RWPE2 (cell line): ENCODE data around the gene CHMP6.

Experiments
- ATAC-seq: fragments of 200-7000 bp; cut with Tn5 transposase; 3 replicates; pipeline ENCODE4 v1.9.1; 2021; ENCODE audit warnings: low read depth
- DNase-seq: peaks from one replicate; pipeline ENCODE4 v3.0.0-alpha.2; 2020; ENCODE audit warnings: low spot score
- H3K27ac ChIP-seq: fragments of 450-650 bp; 2 replicates; pipeline ENCODE4 v1.5.1; 2017; ENCODE audit warnings: mild to moderate bottlenecking; ENCODE audit not compliant: poor library complexity, severe bottlenecking
- H3K27me3 ChIP-seq: fragments of 250-450 bp; sonication (Bioruptor Pico); 2 replicates; pipeline ENCODE4 v1.5.1; 2021; ENCODE audit warnings: mild to moderate bottlenecking, moderate library complexity; ENCODE audit not compliant: insufficient read depth, poor library complexity, severe bottlenecking
- H3K36me3 ChIP-seq: fragments of 250-450 bp; sonication (Bioruptor Pico); 2 replicates; pipeline ENCODE4 v1.5.1; 2020; ENCODE audit warnings: low read depth, mild to moderate bottlenecking, moderate library complexity
- H3K4me1 ChIP-seq: fragments of 250-450 bp; sonication (Bioruptor Pico); 2 replicates; pipeline ENCODE4 v1.5.1; 2021; ENCODE audit warnings: mild to moderate bottlenecking, moderate library complexity; ENCODE audit not compliant: insufficient read depth, poor library complexity, severe bottlenecking
- H3K4me3 ChIP-seq: fragments of 250-450 bp; sonication (Bioruptor Pico); 2 replicates; pipeline ENCODE4 v1.5.1; 2021; ENCODE audit warnings: mild to moderate bottlenecking, moderate library complexity; ENCODE audit not compliant: severe bottlenecking
- H3K9me3 ChIP-seq: fragments of 250-450 bp; sonication (Bioruptor Pico); 2 replicates; pipeline ENCODE4 v1.5.1; 2021; ENCODE audit warnings: mild to moderate bottlenecking, moderate library complexity; ENCODE audit not compliant: severe bottlenecking
- TF ChIP-seq, protein P1 (sequence below): fragments of 450-650 bp; IDR thresholded peaks from one replicate; pipeline ENCODE4 v1.5.1; 2017; ENCODE audit warnings: mild to moderate bottlenecking, moderate library complexity; ENCODE audit not compliant: poor library complexity, severe bottlenecking

The CHMP6 gene

DNA sequence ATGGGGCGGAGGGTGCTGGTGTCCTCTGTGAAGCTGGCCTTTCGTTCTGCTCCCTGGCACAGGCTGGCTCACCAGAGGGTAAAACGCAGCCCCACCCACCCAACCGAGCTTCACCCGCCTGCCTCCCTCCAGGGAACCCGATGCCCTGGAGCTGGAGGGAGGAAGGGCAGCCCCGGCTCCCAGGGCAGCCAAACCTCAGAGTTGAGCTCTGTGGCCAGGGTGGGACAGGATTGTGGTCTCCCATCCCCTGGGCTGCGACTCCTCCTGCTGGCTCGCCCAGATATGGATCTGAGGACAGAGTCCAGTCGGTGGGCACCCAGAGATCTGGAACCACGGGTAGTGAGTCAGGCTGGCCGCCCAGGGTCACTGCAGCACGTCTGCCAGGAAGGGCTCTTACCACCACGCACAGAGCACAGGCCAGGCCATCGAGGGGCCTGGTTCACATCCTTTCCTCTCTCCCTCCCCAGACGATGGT is 42.6 kb upstream of the CHMP6 start:
- TF ChIP-seq, protein P1, sequence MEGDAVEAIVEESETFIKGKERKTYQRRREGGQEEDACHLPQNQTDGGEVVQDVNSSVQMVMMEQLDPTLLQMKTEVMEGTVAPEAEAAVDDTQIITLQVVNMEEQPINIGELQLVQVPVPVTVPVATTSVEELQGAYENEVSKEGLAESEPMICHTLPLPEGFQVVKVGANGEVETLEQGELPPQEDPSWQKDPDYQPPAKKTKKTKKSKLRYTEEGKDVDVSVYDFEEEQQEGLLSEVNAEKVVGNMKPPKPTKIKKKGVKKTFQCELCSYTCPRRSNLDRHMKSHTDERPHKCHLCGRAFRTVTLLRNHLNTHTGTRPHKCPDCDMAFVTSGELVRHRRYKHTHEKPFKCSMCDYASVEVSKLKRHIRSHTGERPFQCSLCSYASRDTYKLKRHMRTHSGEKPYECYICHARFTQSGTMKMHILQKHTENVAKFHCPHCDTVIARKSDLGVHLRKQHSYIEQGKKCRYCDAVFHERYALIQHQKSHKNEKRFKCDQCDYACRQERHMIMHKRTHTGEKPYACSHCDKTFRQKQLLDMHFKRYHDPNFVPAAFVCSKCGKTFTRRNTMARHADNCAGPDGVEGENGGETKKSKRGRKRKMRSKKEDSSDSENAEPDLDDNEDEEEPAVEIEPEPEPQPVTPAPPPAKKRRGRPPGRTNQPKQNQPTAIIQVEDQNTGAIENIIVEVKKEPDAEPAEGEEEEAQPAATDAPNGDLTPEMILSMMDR: no peak
- no peak overlapping the region for H3K4me3 ChIP-seq
- H3K27me3 ChIP-seq: no peaks in the 10 kb centered on the region
- 0 out of 3 replicates have a peak, but pooled peaks have one; percentile 11 for ATAC-seq
- DNase-seq: no peak
- peaks cover 19% of the 10 kb centered on the region for H3K36me3 ChIP-seq
- H3K9me3 ChIP-seq: no peaks in the 10 kb centered on the region
- H3K4me1 ChIP-seq: no peaks in the 10 kb centered on the region
- H3K27ac ChIP-seq: no peak overlapping the region

DNA sequence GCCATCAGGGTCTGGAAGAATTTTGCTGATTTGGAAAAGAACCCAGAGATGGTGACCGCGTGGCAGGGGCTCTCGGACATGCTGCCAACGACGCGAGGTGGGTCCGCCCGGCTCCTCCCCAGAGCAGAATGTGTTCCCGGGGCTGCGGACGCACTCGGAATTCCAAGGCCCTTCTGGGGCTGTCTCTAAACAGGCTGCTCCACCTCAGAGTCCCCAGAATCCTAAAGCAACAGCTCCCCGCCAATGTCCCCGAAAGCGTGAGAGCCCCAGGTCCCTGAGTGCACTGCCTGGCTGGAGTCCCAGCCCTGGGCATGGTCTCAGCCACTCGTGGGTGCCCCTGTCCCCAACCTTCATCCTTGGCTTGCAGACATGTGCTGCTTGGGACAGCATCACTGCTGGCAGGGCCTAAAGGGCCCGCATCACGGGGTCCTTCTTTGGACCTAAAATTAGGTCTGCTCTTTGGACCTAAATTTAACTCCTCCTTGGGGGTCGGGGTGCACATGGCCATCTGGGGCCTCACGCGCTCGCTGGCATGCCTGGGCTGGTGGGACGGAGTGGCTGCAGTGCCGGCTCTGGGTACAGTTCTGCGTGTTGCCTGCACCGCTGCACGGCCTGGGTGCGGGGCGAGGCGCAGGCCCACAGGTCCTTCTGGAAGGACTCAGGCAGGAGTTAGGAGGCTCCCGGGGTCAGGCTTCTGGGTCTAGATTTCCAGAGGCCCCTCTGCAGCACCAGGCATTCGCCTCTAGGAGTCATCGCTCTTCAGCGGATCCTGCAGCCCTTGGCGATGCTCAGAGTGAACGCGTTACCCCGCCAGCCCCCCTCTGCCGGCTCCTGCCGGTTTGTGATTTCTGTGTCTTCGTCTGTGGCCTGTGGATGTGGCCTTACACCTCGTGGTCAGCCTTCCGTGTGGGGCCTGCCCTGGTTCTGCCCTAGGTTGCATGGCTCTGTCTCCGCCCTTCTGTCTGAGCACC is 41.9 kb upstream of the CHMP6 start:
- H3K9me3 ChIP-seq: no peaks in the 10 kb centered on the region
- ATAC-seq: no peak
- H3K4me1 ChIP-seq: no peaks in the 10 kb centered on the region
- TF ChIP-seq, protein P1: no peak
- H3K4me3 ChIP-seq: no peak overlapping the region
- H3K27ac ChIP-seq: no peak overlapping the region
- DNase-seq: no peak
- no peaks in the 10 kb centered on the region for H3K27me3 ChIP-seq
- peaks cover 19% of the 10 kb centered on the region for H3K36me3 ChIP-seq

DNA sequence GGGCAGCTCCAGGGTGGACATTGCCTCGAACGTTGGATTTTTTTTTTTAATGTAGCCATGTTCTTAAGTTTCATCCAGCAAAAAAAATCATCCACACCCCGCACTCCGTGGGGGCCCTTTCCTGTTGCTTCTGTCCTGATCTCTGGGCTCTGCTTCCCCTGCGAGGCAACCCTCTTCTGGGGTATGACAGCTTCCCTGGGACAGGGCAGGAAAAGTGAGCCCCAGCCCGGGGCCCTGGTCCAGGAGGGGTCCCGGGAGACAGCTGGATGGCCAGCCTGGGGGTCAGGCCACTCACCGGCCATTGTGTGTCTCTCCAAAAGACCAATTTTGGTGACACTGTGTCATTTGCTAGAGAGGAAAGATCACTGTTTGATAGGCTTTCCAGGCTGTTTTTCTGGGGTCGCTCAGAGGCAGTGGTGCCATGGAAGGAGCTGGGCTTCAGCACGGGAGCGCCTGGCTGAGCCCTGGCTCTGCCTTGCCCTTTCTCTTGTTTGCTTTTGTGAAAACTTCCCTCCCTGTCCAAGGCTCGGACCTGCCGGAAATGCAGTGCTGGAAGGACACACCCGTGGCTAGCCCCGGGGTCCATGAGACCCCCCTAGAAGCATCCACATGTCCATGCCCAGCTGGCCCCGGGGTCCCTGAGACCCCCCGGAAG is 41.0 kb upstream of the CHMP6 start:
- Histone ChIP-seq H3K27me3 (no peaks in the 10 kb centered on the region), H3K9me3 (no peaks in the 10 kb centered on the region), H3K27ac (no peak overlapping the region), H3K4me3 (no peak overlapping the region), H3K4me1 (no peaks in the 10 kb centered on the region), H3K36me3 (peaks cover 18% of the 10 kb centered on the region)
- ATAC-seq: no peak
- no peak for DNase-seq
- TF ChIP-seq, protein P1: no peak

DNA sequence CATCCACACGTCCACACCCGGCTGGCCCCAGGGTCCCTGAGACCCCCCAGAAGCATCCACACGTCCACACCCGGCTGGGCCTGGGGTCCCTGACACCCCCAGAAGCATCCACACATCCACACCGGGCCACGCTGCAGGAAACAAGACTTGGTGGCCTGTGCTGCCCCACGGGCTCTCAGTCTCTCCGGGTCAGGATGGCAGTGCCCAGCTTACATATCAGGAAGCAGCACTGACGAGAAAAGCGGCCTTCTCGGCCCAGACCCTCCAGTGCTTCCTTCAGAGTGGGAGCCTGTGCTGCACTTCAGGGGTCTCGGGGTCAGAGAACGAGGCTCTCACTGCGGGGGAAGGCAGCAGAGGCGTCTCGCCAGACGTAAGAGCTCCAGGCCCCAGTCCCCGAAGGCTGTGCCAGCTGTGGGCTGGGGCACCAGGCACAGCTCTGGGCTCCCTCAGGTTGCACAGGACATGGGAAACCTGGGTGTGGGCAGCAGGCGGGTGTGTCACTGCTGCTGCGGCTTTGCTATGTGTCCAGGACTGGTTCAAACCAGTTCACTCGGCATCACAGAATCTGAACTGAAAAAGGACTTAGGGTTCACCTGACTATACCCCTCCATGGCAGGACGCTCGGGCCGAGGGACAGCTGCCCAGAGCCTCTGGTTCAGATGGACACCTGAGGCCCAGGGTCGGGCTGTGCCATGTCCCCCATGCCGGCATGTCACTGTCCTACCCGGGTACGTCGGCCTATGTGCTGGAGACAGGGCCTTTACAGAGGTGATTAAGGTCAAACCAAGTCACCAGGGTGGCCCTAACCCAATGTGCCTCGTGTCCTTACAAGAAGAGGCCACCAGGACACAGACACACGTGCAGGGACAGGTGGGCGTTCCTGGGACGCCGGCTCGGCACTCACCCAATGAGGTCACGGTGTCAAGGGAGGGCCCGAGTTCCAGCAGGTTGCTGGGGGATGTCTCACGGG is 40.2 kb upstream of the CHMP6 start:
- H3K4me1 ChIP-seq: no peaks in the 10 kb centered on the region
- H3K36me3 ChIP-seq: peaks cover 10% of the 10 kb centered on the region
- H3K27me3 ChIP-seq: no peaks in the 10 kb centered on the region
- ATAC-seq (no peak), DNase-seq (peak; percentile 63)
- TF ChIP-seq, protein P1: no peak
- H3K9me3 ChIP-seq: no peaks in the 10 kb centered on the region
- H3K27ac ChIP-seq: no peak overlapping the region
- no peak overlapping the region for H3K4me3 ChIP-seq
